Mucosa of rectum (tissue), 2 donors: ENCODE results near the gene TANGO6.

Experiments
- H3K27ac ChIP-seq, 2 donors: one replicate each; pipeline ENCODE4 v1.7.0; 2013; ENCODE audit warnings: inconsistent platforms in 2 of 2, low read depth in 2 of 2, low read length in 2 of 2
- H3K27me3 ChIP-seq, 2 donors: one replicate each; pipeline ENCODE4 v1.7.0; 2013; ENCODE audit warnings: low read length in 2 of 2; ENCODE audit not compliant: control insufficient read depth in 2 of 2, insufficient read depth in 2 of 2
- H3K36me3 ChIP-seq, 2 donors: one replicate each; pipeline ENCODE4 v1.7.0; 2013; ENCODE audit warnings: low read length in 2 of 2; ENCODE audit not compliant: control insufficient read depth in 2 of 2, insufficient read depth in 2 of 2
- H3K4me1 ChIP-seq, 2 donors: one replicate each; pipeline ENCODE4 v1.7.0; 2013; ENCODE audit warnings: low read length in 2 of 2, mild to moderate bottlenecking in 1 of 2; ENCODE audit not compliant: control insufficient read depth in 2 of 2, insufficient read depth in 2 of 2
- H3K4me3 ChIP-seq, 2 donors: one replicate each; pipeline ENCODE4 v1.7.0; 2013; ENCODE audit warnings: low read length in 2 of 2
- H3K9ac ChIP-seq, 2 donors: one replicate each; pipeline ENCODE4 v1.7.0; 2013; ENCODE audit warnings: low read length in 2 of 2, low read depth in 1 of 2, mild to moderate bottlenecking in 1 of 2
- H3K9me3 ChIP-seq, 2 donors: one replicate each; pipeline ENCODE4 v1.7.0; 2013; ENCODE audit warnings: low read length in 2 of 2; ENCODE audit not compliant: control insufficient read depth in 2 of 2
- donor health status: healthy.
- donor health status: Normal muscosa, but diverticular disease.

Gene TANGO6

DNA sequence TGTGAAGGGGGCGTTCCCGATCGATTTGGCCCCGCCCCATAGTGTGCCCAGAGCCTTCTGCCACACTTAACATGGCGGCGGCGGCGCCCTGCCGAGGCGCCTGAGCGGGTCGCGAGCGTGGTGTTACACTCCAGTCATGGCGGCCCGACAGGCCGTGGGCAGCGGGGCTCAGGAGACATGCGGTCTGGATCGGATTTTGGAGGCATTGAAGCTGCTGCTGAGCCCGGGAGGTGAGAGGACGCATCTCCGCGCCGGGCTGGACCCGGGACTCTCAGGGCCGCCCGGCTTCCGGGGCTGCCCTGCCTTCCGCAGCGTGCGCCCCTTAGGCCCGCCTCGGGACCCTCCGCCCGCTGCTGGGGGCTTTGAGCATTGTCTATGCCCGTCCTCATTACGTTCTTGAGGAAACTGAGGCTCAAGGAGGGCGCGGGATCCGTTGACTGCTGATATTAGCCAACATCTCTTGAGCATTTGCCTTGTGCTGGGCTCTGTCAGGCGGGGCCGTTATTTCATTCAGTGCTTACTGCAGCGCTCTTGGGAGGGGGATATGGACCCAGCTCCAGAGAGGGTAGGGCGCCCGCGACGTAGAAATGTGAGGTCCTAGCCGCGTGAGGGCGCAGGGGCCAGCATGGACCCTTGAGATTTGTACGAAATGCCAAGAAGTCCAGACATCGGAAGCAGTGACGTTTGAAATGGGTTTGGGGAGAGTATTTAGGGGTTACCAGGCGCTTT, at the start of gene TANGO6:
TSS of gene TANGO6 (plus strand) at position 50 of the 729 bp plus-strand sequence. CDS start at position 137, 87 bp downstream.
- H3K36me3 ChIP-seq: no peaks in the 10 kb centered on the region
- H3K27ac ChIP-seq: peak within 1 kb of the TSS; percentile 61 to 77
- H3K4me1 ChIP-seq: peaks cover 7 to 15% of the 10 kb centered on the region in 2 donors
- H3K9ac ChIP-seq: peak within 1 kb of the TSS; percentile 80 to 82
- H3K4me3 ChIP-seq: peak within 1 kb of the TSS; percentile 77 to 88
- no peaks in the 10 kb centered on the region for H3K27me3 ChIP-seq
- H3K9me3 ChIP-seq: no peaks in the 10 kb centered on the region

DNA sequence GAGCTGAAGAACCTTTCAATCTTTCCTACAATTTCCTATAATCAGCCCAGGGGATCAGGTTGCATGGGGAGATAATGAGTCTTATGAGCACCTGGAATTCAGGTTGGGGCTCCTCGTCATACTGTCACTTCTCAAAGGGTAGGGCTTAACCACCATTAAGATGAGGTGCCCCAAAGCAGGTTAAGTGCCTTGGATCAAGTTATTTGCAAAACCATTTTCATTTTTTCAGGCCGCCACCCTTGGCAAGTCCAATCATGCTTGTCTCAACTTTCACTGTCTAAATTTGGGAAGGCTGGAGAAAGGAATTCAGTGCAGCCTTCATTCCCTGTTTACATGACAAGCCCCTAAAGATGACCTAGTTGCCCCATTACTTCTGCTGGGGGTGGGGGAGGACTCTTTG, 44.9 kb upstream of the TANGO6 start:
- H3K9ac ChIP-seq: no peak overlapping the region
- peaks cover 0 to 1% of the 10 kb centered on the region in 2 donors for H3K4me1 ChIP-seq
- peaks cover 16% of the 10 kb centered on the region in 2 donors for H3K36me3 ChIP-seq
- no peak overlapping the region for H3K4me3 ChIP-seq
- H3K9me3 ChIP-seq: no peaks in the 10 kb centered on the region
- no peaks in the 10 kb centered on the region for H3K27me3 ChIP-seq
- H3K27ac ChIP-seq: no peak overlapping the region

DNA sequence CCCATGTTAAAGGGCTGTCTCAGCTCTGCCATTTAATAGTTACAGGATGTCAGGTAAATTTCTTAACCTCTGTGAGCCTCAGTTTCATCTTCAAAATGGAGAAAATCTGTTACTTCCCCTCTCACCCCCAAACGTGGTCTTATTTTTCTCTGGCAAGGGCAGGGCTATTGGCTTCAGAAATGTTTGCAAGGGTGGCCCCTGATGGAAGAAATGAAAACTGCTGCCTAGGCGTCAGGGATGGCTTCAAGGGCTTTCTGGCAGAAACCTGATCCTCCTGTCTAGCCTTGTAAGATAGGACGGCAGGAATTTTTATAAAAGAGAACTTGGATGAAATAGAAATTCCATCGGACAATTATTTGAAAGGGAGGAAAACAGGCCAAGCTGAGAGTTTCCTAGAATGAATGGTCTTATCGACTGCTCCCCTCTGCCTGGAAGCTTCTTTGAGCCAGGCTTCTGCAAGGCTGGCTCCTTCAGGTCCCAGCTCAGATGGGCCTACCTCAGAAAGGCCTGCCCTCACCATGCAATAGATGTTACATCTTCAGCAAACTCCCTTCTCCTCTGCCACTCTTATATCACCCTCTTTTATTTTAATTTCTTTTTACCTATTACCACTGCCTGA, 43.0 kb upstream of the TANGO6 start:
- Histone ChIP-seq H3K27me3 (no peaks in the 10 kb centered on the region), H3K36me3 (peaks cover 13 to 16% of the 10 kb centered on the region in 2 donors), H3K9ac (no peak overlapping the region), H3K4me3 (no peak overlapping the region), H3K27ac (no peak overlapping the region), H3K4me1 (no peaks in the 10 kb centered on the region), H3K9me3 (no peaks in the 10 kb centered on the region)

DNA sequence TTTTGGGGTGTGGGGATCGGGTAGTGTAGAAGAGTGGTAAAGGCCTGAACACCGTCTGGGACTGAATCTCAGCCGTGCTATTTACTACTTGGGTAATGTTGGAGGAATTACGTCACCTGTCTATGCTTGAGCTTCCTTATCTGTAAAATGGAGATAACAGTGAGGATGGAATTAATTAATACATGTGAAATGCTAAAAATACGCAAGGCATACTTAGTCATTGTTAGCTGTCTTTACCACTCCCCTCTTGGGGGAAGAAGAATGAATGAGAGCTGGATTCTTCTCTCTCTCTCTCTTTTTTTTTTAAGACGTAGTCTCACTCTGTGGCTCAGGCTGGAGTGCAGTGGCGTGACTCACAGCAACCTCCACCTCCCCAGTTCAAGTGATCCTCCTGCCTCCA, 41.1 kb upstream of the TANGO6 start:
- Histone ChIP-seq H3K9ac (no peak overlapping the region), H3K9me3 (no peaks in the 10 kb centered on the region), H3K27me3 (no peaks in the 10 kb centered on the region), H3K4me1 (no peaks in the 10 kb centered on the region), H3K36me3 (peaks cover 16% of the 10 kb centered on the region in 2 donors), H3K4me3 (no peak overlapping the region), H3K27ac (no peak overlapping the region)

DNA sequence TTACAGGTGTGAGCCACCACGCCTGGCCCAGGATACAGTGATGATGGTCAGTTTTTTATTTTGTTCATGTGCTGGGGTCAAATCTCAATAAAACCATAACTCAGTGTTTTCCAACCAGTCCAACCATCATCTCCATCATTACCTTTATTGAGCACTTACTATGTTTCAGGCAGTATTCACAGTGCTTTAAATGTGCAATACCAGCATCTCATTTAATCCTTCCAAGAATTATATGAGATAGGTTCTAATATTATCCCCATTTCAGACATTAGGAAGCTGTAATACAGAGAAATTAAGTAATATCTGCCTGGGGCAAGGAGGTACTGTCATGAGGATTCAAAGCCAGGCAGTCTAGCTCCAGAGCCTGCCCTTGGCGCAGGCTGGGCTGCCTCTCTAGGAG, 36.9 kb upstream of the TANGO6 start:
- peaks cover 34 to 42% of the 10 kb centered on the region in 2 donors for H3K36me3 ChIP-seq
- H3K4me3 ChIP-seq: no peak overlapping the region
- H3K27me3 ChIP-seq: no peaks in the 10 kb centered on the region
- H3K9ac ChIP-seq: no peak overlapping the region
- H3K4me1 ChIP-seq: no peaks in the 10 kb centered on the region
- no peak overlapping the region for H3K27ac ChIP-seq
- H3K9me3 ChIP-seq: no peaks in the 10 kb centered on the region

DNA sequence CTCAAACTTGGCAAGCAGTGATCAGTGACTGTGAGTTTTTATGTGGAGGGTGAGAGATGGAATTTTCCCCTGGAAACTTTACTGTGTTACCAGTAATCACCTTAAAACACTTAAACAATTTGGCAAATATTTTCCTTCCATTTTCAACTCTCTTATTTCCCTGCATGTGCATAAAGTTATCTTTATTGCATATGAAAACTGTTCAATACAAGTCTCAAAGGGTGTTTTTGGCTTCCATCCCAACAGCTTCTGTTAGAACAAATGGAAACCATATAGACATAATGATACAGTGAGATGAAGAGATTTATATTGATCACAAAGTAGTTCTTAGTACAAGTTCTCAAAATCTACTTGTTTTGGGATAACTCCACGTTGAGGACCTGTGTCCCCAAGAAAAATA, 36.4 kb upstream of the TANGO6 start:
- H3K4me1 ChIP-seq: no peaks in the 10 kb centered on the region
- H3K36me3 ChIP-seq: peaks cover 34 to 43% of the 10 kb centered on the region in 2 donors
- H3K27me3 ChIP-seq: no peaks in the 10 kb centered on the region
- H3K9me3 ChIP-seq: no peaks in the 10 kb centered on the region
- no peak overlapping the region for H3K4me3 ChIP-seq
- H3K9ac ChIP-seq: no peak overlapping the region
- H3K27ac ChIP-seq: no peak overlapping the region

DNA sequence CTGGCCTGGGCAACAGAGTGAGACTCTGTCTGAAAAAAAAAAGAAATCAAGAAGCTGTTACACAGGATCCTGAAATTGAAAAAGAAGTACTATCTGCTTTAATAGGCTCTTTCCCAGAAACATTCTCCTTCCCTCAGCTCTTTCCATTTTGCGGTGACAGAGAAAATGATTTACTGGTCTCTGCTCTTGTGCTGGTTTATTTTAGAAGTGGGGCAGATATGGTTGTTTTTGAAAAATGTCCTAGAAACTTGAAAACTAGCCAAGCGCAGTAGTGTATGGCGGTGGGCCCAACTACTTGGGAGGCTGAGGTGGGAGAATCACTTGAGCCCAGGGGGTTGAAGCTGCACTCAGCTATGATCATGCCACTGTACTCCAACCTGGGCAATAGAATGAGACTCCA, 28.8 kb upstream of the TANGO6 start:
- H3K4me1 ChIP-seq: no peaks in the 10 kb centered on the region
- H3K27me3 ChIP-seq: no peaks in the 10 kb centered on the region
- no peak overlapping the region for H3K4me3 ChIP-seq
- H3K9me3 ChIP-seq: no peaks in the 10 kb centered on the region
- H3K9ac ChIP-seq: no peak overlapping the region
- no peak overlapping the region for H3K27ac ChIP-seq
- H3K36me3 ChIP-seq: peaks cover 44 to 56% of the 10 kb centered on the region in 2 donors

DNA sequence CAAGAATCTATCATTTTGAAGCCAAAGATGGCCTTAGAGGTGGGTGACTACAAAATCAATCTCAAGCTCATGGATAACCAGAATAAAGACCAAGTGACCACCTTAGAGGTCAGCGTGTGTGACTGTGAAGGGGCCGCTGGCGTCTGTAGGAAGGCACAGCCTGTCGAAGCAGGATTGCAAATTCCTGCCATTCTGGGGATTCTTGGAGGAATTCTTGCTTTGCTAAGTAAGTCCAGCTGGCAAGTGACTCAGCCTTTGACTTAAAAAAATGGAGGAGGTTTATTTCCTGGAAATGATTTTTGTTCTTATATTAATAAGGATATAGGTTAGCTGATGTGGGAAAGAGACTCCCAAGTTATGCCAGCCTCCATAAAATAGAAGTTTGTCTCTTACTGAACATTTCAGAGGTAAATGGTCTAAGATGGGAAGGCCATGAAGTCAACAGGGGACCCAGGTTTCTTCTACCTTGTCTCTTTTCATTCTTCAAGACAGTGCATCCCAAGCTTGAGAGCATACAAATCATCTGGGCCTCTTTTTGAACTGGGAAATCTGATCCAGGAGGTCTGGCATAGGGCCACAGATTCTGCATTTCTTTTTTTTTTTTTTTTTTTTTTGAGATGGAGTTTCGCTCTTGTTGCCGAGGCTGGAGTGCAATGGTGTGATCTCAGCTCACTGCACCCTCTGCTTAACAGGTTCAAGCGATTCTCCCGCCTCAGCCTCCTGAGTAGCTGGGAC, 19.8 kb upstream of the TANGO6 start:
- H3K27ac ChIP-seq: no peak overlapping the region
- no peak overlapping the region for H3K9ac ChIP-seq
- H3K4me1 ChIP-seq: no peaks in the 10 kb centered on the region
- H3K9me3 ChIP-seq: no peaks in the 10 kb centered on the region
- H3K27me3 ChIP-seq: no peaks in the 10 kb centered on the region
- H3K36me3 ChIP-seq: peaks cover 53 to 59% of the 10 kb centered on the region in 2 donors
- no peak overlapping the region for H3K4me3 ChIP-seq

DNA sequence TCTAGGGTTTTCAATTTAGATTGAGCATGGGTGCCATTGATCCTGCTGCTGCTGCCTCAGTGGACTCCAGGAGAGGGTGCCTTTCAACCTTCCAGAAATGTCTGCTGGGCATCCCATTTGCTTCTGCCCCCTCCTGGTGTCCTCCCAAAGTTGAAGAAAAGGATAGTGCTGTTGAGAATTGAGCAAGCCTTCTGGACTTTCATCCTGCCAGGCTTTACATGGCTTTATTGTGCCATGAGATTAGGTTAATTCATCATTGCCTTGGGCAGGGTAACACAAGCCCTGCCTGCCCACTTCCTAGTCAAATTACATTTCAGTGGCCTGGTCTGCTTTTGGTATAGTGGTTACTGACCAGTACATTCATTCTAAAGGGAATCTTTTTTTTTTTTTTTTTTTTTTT, 17.9 kb upstream of the TANGO6 start:
- Histone ChIP-seq H3K4me3 (no peak overlapping the region), H3K9ac (no peak overlapping the region), H3K36me3 (peaks cover 58 to 67% of the 10 kb centered on the region in 2 donors), H3K27ac (no peak overlapping the region), H3K9me3 (no peaks in the 10 kb centered on the region), H3K4me1 (no peaks in the 10 kb centered on the region), H3K27me3 (no peaks in the 10 kb centered on the region)

DNA sequence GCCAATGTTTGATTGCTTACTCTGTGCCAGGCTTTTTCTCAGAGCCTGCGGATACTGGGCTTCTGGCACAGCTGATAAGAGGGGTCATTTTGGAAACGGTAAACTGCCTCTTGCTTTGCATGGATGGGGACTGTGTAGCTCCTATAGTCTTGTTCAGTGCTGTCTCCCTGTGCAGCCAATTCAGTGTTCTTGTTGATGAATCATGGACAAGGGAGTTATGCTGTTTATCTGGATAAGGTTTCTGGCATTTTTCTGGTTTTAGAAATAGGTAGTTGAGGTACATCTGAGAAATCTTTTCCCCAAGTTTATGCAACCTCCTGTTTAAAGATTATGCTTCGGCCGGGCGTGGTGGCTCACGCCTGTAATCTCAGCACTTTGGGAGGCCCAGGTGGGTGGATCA, 16.7 kb upstream of the TANGO6 start:
- Histone ChIP-seq H3K27ac (no peak overlapping the region), H3K9me3 (no peaks in the 10 kb centered on the region), H3K27me3 (no peaks in the 10 kb centered on the region), H3K9ac (no peak overlapping the region), H3K4me3 (no peak overlapping the region), H3K4me1 (no peaks in the 10 kb centered on the region), H3K36me3 (peaks cover 52 to 61% of the 10 kb centered on the region in 2 donors)
